Thymus (tissue), 11 donors: ENCODE results near the gene RHNO1. TPM values are rescaled to one million over a fixed set of nuclear protein-coding genes. Genes with fewer than 3 reads are reported as not detected.
"Not testable (repeated sequence)": the region's sequence is repeated elsewhere in the genome, so short reads cannot be mapped to it uniquely, and the experiment has no call there.

Experiments
- DNase-seq, 9 donors: peaks; one replicate each; pipeline ENCODE4 v3.0.0-alpha.2; 2013; ENCODE audit warnings: low spot score in 9 of 9, low read depth in 6 of 9, missing footprints in 1 of 9
- H3K27ac ChIP-seq, 2 donors: one replicate each; pipeline ENCODE4 v1.5.1; 2013; ENCODE audit warnings: control low read depth in 1 of 2, low read depth in 1 of 2, low read length in 1 of 2, mild to moderate bottlenecking in 1 of 2, moderate library complexity in 1 of 2
- H3K27me3 ChIP-seq, 2 donors: one replicate each; pipeline ENCODE4 v1.5.1; 2013; ENCODE audit warnings: low read length in 1 of 2; ENCODE audit not compliant: control insufficient read depth in 2 of 2, insufficient read depth in 1 of 2
- H3K36me3 ChIP-seq, 2 donors: one replicate each; pipeline ENCODE4 v1.5.1; 2013; ENCODE audit warnings: low read length in 1 of 2, mild to moderate bottlenecking in 1 of 2, moderate library complexity in 1 of 2; ENCODE audit not compliant: control insufficient read depth in 2 of 2, insufficient read depth in 2 of 2
- H3K4me1 ChIP-seq, 2 donors: one replicate each; pipeline ENCODE4 v1.5.1; 2013; ENCODE audit warnings: low read length in 2 of 2; ENCODE audit not compliant: control insufficient read depth in 2 of 2, insufficient read depth in 2 of 2
- H3K4me3 ChIP-seq, 2 donors: one replicate each; pipeline ENCODE4 v1.5.1; 2013; ENCODE audit warnings: low read length in 2 of 2, control low read depth in 1 of 2, mild to moderate bottlenecking in 1 of 2
- H3K9me3 ChIP-seq, 2 donors: one replicate each; pipeline ENCODE4 v1.5.1; 2013; ENCODE audit warnings: low read length in 1 of 2, mild to moderate bottlenecking in 1 of 2; ENCODE audit not compliant: control insufficient read depth in 2 of 2, insufficient read depth in 1 of 2
- WGBS: extraction: QIAGEN DNeasy Blood & Tissue Kit; methylation state at CpG from one replicate; pipeline ENCODE4 v1.1.7; 2013; 5-methylcytosine and 5-hydroxymethylcytosine counted together
- polyA plus RNA-seq: library from polyadenylated mRNA; stranded (reverse); fragments of 200-250 nt; gene quantifications from one replicate; pipeline ENCODE4 v1.2.3, GENCODE V29; 2013
- total RNA-seq: library from RNA; stranded (reverse); fragments of 120-200 nt; gene quantifications from one replicate; pipeline ENCODE4 v1.2.4, GENCODE V29; 2013
- donor health status: healthy.

RHNO1 gene
- total and polyA plus RNA-seq, 2 donors = 33.4 to 34.6 TPM

GRCh38 chr12:2868986-2869632 is 7.9 kb upstream of the RHNO1 start:
- not testable (repeated sequence) for H3K27me3 ChIP-seq, H3K4me3 ChIP-seq, H3K27ac ChIP-seq, H3K4me1 ChIP-seq, DNase-seq, H3K9me3 ChIP-seq
- peaks cover 52 to 62% of the 10 kb centered on the region in 2 donors for H3K36me3 ChIP-seq
- 98% methylated on average over 9 of the region's 9 CpGs for WGBS

GRCh38 chr12:2876431-2877046 is 484 bp upstream of the RHNO1 start:
- peaks cover 16 to 23% of the 10 kb centered on the region in 2 donors for H3K4me1 ChIP-seq

GRCh38 chr12:2877953-2878732 is 1.1 kb downstream of the RHNO1 start:
- Histone ChIP-seq H3K27me3 (no peaks in the 10 kb centered on the region), H3K9me3 (no peaks in the 10 kb centered on the region), H3K4me1 (peaks cover 16 to 23% of the 10 kb centered on the region in 2 donors), H3K4me3 (peak overlapping the region; percentile 93 to 95), H3K36me3 (peaks cover 7 to 11% of the 10 kb centered on the region in 2 donors), H3K27ac (peak overlapping the region; percentile 59 to 86)
- DNase-seq = peak in 1 of 9 donors; percentile 32
- WGBS = 70% methylated on average over 16 of the region's 16 CpGs

More at GRCh38 chr12:2876431-2877046, 484 bp upstream of the RHNO1 start:
- Histone ChIP-seq H3K27me3 (no peaks in the 10 kb centered on the region), H3K36me3 (peaks cover 12 to 23% of the 10 kb centered on the region in 2 donors), H3K9me3 (no peaks in the 10 kb centered on the region), H3K27ac (peak overlapping the region in 1 of 2 donors; percentile 64), H3K4me3 (peak overlapping the region; percentile 93 to 95)
- peak in 3 of 9 donors; percentile 9 to 19 (median 18) for DNase-seq
- WGBS = 6% methylated on average over 38 of the region's 38 CpGs

GRCh38 chr12:2879853-2880252 is 2.8 kb downstream of the RHNO1 start:
- Histone ChIP-seq H3K27me3 (no peaks in the 10 kb centered on the region), H3K9me3 (no peaks in the 10 kb centered on the region), H3K4me1 (peaks cover 16 to 23% of the 10 kb centered on the region in 2 donors), H3K27ac (no peak overlapping the region), H3K4me3 (no peak overlapping the region), H3K36me3 (peaks cover 0 to 4% of the 10 kb centered on the region in 2 donors)
- no peak for DNase-seq
- WGBS = 98% methylated on average over 3 of the region's 3 CpGs

- H3K27ac ChIP-seq = no peak overlapping the region
- peaks cover 11 to 28% of the 10 kb centered on the region in 2 donors for H3K36me3 ChIP-seq
- WGBS = 93% methylated on average over 2 of the region's 2 CpGs
- no peaks in the 10 kb centered on the region for H3K27me3 ChIP-seq
- H3K4me3 ChIP-seq = no peak overlapping the region
- no peak for DNase-seq
- no peaks in the 10 kb centered on the region for H3K9me3 ChIP-seq
- peaks cover 0 to 2% of the 10 kb centered on the region in 2 donors for H3K4me1 ChIP-seq
Observed at GRCh38 chr12:2884810-2885209, 7.8 kb downstream of the RHNO1 start.

- Histone ChIP-seq H3K4me3 (no peak overlapping the region), H3K27ac (no peak overlapping the region), H3K9me3 (no peaks in the 10 kb centered on the region), H3K27me3 (no peaks in the 10 kb centered on the region), H3K4me1 (peaks cover 10 to 13% of the 10 kb centered on the region in 2 donors), H3K36me3 (peaks cover 11 to 28% of the 10 kb centered on the region in 2 donors)
- 99% methylated on average over 10 of the region's 10 CpGs for WGBS
- no peak for DNase-seq
Observed at GRCh38 chr12:2886768-2887450, 9.9 kb downstream of the RHNO1 start.

- peaks cover 11 to 26% of the 10 kb centered on the region in 2 donors for H3K36me3 ChIP-seq
- H3K4me1 ChIP-seq = peaks cover 10 to 13% of the 10 kb centered on the region in 2 donors
- no peak for DNase-seq
- WGBS = 81% methylated on average over 10 of the region's 10 CpGs
- H3K27me3 ChIP-seq = no peaks in the 10 kb centered on the region
- H3K9me3 ChIP-seq = no peaks in the 10 kb centered on the region
- peak overlapping the region; percentile 64 to 78 for H3K4me3 ChIP-seq
- peak overlapping the region; percentile 73 to 82 for H3K27ac ChIP-seq
Observed at GRCh38 chr12:2890001-2890387, 13.0 kb downstream of the RHNO1 start.

- Histone ChIP-seq H3K27me3 (no peaks in the 10 kb centered on the region), H3K36me3 (peaks cover 8 to 26% of the 10 kb centered on the region in 2 donors), H3K4me1 (peaks cover 10 to 13% of the 10 kb centered on the region in 2 donors), H3K9me3 (no peaks in the 10 kb centered on the region), H3K27ac (peak within 1 kb of the TSS; percentile 77 to 82), H3K4me3 (peak within 1 kb of the TSS; percentile 64 to 78)
- WGBS = under 1% methylated on average over 83 of the region's 83 CpGs
- DNase-seq = peak; percentile 87 to 98 (median 95)
Observed at GRCh38 chr12:2890388-2891239, 13.6 kb downstream of the RHNO1 start, which contains the start of gene TULP3. TSS of gene TULP3 (plus strand) at chr12:2890891. CDS start at chr12:2890948, 57 bp downstream.
